Mesothelial cell of epicardium (in vitro differentiated cells): ENCODE data around the gene SMURF2. TPM values are rescaled to one million over a fixed set of nuclear protein-coding genes. Genes with fewer than 3 reads are reported as not detected.

Source experiments
- DNase-seq, 2 experiments: peaks; one replicate each; pipeline ENCODE4 v3.0.0; 2021; ENCODE audit warnings: low spot score in 2 of 2; ENCODE audit not compliant: unreplicated experiment in 2 of 2
- H3K27ac Mint-ChIP-seq: 2 replicates; pipeline ENCODE4 v1.8.0; 2021; ENCODE audit warnings: mixed read lengths
- H3K27me3 Mint-ChIP-seq: 2 replicates; pipeline ENCODE4 v1.8.0; 2021; ENCODE audit warnings: low read depth, mixed read lengths
- H3K36me3 Mint-ChIP-seq: 2 replicates; pipeline ENCODE4 v1.8.0; 2021; ENCODE audit warnings: mixed read lengths
- H3K4me1 Mint-ChIP-seq: 2 replicates; pipeline ENCODE4 v1.8.0; 2021; ENCODE audit warnings: mixed read lengths
- H3K4me3 Mint-ChIP-seq: 2 replicates; pipeline ENCODE4 v1.8.0; 2021; ENCODE audit warnings: mild to moderate bottlenecking, moderate library complexity, mixed read lengths
- H3K9me3 Mint-ChIP-seq: 2 replicates; pipeline ENCODE4 v1.8.0; 2021; ENCODE audit warnings: mixed read lengths
- CTCF ChIP-seq: fragments of 200-600 bp; sonication (generic); IDR thresholded peaks from one replicate; pipeline ENCODE4 v1.5.0; 2021; ENCODE audit warnings: antibody characterized with exemption; ENCODE audit not compliant: unreplicated experiment
- total RNA-seq: library from RNA; stranded (reverse); gene quantifications from 3 replicates; pipeline ENCODE4 v1.2.1, GENCODE V29; 2021

The SMURF2 gene
- total RNA-seq, 1 donor from 2014 or later = 41.2 TPM

- H3K9me3 Mint-ChIP-seq = no peaks in the 10 kb centered on the region
- H3K4me3 Mint-ChIP-seq = no peak overlapping the region
- no peak overlapping the region for H3K27ac Mint-ChIP-seq
- DNase-seq = no peak
- H3K27me3 Mint-ChIP-seq = no peaks in the 10 kb centered on the region
- peaks cover 33% of the 10 kb centered on the region for H3K36me3 Mint-ChIP-seq
- TF ChIP-seq CTCF = no peak
- no peaks in the 10 kb centered on the region for H3K4me1 Mint-ChIP-seq
These were observed 98.0 kb downstream of the SMURF2 start for GRCh38 chr17:64564098-64564497.

GRCh38 chr17:64555281-64555680, 106.8 kb downstream of the SMURF2 start:
- peaks cover 18% of the 10 kb centered on the region for H3K36me3 Mint-ChIP-seq
- no peak for TF ChIP-seq CTCF
- no peaks in the 10 kb centered on the region for H3K27me3 Mint-ChIP-seq
- DNase-seq = no peak
- no peaks in the 10 kb centered on the region for H3K4me1 Mint-ChIP-seq
- no peaks in the 10 kb centered on the region for H3K9me3 Mint-ChIP-seq
- no peak overlapping the region for H3K27ac Mint-ChIP-seq
- no peak overlapping the region for H3K4me3 Mint-ChIP-seq

GRCh38 chr17:64554028-64554637, 108.0 kb downstream of the SMURF2 start:
- no peak for TF ChIP-seq CTCF
- H3K4me3 Mint-ChIP-seq = no peak overlapping the region
- H3K27me3 Mint-ChIP-seq = no peaks in the 10 kb centered on the region
- no peaks in the 10 kb centered on the region for H3K9me3 Mint-ChIP-seq
- H3K36me3 Mint-ChIP-seq = peaks cover 21% of the 10 kb centered on the region
- no peak for DNase-seq
- no peaks in the 10 kb centered on the region for H3K4me1 Mint-ChIP-seq
- no peak overlapping the region for H3K27ac Mint-ChIP-seq

- TF ChIP-seq CTCF = no peak
- DNase-seq = no peak
- Mint-ChIP-seq H3K4me1 (no peaks in the 10 kb centered on the region), H3K9me3 (no peaks in the 10 kb centered on the region), H3K4me3 (no peak overlapping the region), H3K36me3 (peaks cover 25% of the 10 kb centered on the region), H3K27ac (no peak overlapping the region), H3K27me3 (no peaks in the 10 kb centered on the region)
These were observed 110.6 kb downstream of the SMURF2 start for GRCh38 chr17:64551461-64551860.

- H3K4me1 Mint-ChIP-seq = no peaks in the 10 kb centered on the region
- TF ChIP-seq CTCF = no peak
- no peaks in the 10 kb centered on the region for H3K27me3 Mint-ChIP-seq
- no peaks in the 10 kb centered on the region for H3K9me3 Mint-ChIP-seq
- no peak overlapping the region for H3K27ac Mint-ChIP-seq
- H3K36me3 Mint-ChIP-seq = peaks cover 26% of the 10 kb centered on the region
- H3K4me3 Mint-ChIP-seq = no peak overlapping the region
- DNase-seq = no peak
These were observed 114.8 kb downstream of the SMURF2 start for GRCh38 chr17:64547319-64547718.

- Mint-ChIP-seq H3K4me1 (no peaks in the 10 kb centered on the region), H3K4me3 (no peak overlapping the region), H3K27ac (no peak overlapping the region), H3K27me3 (no peaks in the 10 kb centered on the region), H3K36me3 (peaks cover 28% of the 10 kb centered on the region), H3K9me3 (no peaks in the 10 kb centered on the region)
- no peak for TF ChIP-seq CTCF
- DNase-seq = no peak
These were observed 115.4 kb downstream of the SMURF2 start for GRCh38 chr17:64546716-64547115.
